ENCODE data around the gene RAB21. TPM values are rescaled to one million over a fixed set of nuclear protein-coding genes. Genes with fewer than 3 reads are reported as not detected.

Gene RAB21
- total RNA-seq, 2 experiments from 2014 or later: 72.7 to 76.8 TPM

Other genes starting within 250 kb of the RAB21 start
- 10 to 100 TPM; 55.9 to 64.9 TPM for gene ZFC3H1, start 91.0 kb upstream of the RAB21 start, total RNA-seq
- gene THAP2, start 90.6 kb upstream of the RAB21 start, total RNA-seq: 1 to 10 TPM; 9.4 to 9.5 TPM
- gene TMEM19, start 68.8 kb upstream of the RAB21 start, total RNA-seq: 10 to 100 TPM; 10.8 to 11.7 TPM
- 10 to 100 TPM; 54.9 to 57.6 TPM for gene TBC1D15, start 84.9 kb downstream of the RAB21 start, total RNA-seq
- not detected for gene TPH2, start 184.0 kb downstream of the RAB21 start, total RNA-seq